ENCODE measurements around the gene TBC1D17. TPM values are rescaled to one million over a fixed set of nuclear protein-coding genes. Genes with fewer than 3 reads are reported as not detected.

TBC1D17 gene
- total RNA-seq, 1 donor from 2014 or later = 29.1 TPM

DNA sequence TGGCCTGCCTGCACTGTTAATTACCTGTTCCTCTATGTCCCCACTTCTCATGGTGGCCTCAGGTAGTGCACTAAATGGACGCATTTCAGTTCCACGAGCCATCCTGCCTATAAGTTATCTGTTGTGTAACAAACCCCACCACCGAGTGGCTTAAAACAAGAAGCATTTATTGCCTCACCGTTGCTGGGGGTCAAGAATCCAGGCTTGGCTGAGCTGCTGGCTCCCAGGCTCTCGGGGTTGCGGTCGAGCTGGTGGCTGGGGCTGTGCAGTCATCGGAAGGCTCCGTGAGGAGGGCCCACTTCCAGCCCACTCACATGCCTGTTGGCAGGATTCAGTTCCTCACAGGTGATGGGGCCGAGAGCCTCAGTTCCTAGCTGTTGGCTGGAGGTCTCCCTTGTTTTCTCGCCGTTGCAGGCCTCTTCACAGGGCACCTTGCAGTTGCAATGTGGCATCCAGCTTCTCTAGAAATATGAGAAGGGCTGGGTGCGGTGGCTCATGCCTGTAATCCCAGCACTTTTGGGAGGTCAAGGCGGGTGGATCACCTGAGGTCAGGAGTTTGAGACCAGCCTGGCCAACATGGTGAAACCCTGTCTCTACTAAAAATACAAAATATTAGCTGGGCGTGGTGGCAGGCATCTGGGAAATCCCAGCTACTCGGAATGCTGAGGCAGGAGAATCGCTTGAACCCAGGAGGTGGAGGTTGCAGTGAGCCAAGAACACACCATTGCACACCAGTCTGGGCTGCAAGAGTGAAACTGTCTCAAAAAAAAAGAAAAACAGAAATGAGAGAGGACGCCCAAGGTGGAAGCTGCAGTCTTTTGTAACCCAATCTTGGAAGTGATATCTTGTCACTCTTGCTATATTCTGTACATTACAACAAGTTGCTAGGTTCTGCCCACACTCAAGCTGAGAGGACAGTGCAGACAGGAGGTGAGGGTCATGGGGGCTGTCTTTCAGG, 33.1 kb upstream of the TBC1D17 start:
- Histone ChIP-seq H4K20me1 (ENCODE audit: insufficient read depth, low read length) (peaks cover 12% of the 10 kb centered on the region), H3K4me2 (ENCODE audit: low read length) (no peak overlapping the region), H3K9ac (ENCODE audit: low read length) (no peak overlapping the region), H3K27ac (ENCODE audit: low read depth, low read length) (no peak overlapping the region), H3K36me3 (ENCODE audit: insufficient read depth, low read length) (peaks cover 4% of the 10 kb centered on the region), H3K27me3 (ENCODE audit: insufficient read depth, low read length) (no peaks in the 10 kb centered on the region), H2AFZ (ENCODE audit: low read depth, low read length) (no peak overlapping the region), H3K79me2 (ENCODE audit: insufficient read depth, low read length) (peaks cover 3% of the 10 kb centered on the region), H3K9me3 (ENCODE audit: insufficient read depth, low read depth, low read length) (no peaks in the 10 kb centered on the region), H3K4me3 (ENCODE audit: insufficient read depth, low read depth, low read length) (no peak overlapping the region), H3K4me1 (ENCODE audit: insufficient read depth, low read length) (peaks cover 11% of the 10 kb centered on the region)
- FAIRE-seq = no peak
- Mint-ChIP-seq H3K4me3 (ENCODE audit: unreplicated experiment) (no peak overlapping the region), H3K9me3 (ENCODE audit: unreplicated experiment) (peaks cover 10% of the 10 kb centered on the region), H3K4me1 (ENCODE audit: low read depth, unreplicated experiment) (peaks cover 15% of the 10 kb centered on the region), H3K36me3 (ENCODE audit: low read depth, unreplicated experiment) (peaks cover 19% of the 10 kb centered on the region), H3K27me3 (ENCODE audit: low read depth, unreplicated experiment) (no peaks in the 10 kb centered on the region), H3K27ac (ENCODE audit: unreplicated experiment) (no peak overlapping the region)
- DNase-seq (ENCODE audit: low read depth) = no peak
- TF ChIP-seq EZH2 (IDR thresholded peaks at IDR 0.05; ENCODE audit: insufficient read depth, low read length) = no peak
- TF ChIP-seq, protein P1, sequence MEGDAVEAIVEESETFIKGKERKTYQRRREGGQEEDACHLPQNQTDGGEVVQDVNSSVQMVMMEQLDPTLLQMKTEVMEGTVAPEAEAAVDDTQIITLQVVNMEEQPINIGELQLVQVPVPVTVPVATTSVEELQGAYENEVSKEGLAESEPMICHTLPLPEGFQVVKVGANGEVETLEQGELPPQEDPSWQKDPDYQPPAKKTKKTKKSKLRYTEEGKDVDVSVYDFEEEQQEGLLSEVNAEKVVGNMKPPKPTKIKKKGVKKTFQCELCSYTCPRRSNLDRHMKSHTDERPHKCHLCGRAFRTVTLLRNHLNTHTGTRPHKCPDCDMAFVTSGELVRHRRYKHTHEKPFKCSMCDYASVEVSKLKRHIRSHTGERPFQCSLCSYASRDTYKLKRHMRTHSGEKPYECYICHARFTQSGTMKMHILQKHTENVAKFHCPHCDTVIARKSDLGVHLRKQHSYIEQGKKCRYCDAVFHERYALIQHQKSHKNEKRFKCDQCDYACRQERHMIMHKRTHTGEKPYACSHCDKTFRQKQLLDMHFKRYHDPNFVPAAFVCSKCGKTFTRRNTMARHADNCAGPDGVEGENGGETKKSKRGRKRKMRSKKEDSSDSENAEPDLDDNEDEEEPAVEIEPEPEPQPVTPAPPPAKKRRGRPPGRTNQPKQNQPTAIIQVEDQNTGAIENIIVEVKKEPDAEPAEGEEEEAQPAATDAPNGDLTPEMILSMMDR (IDR thresholded peaks at IDR 0.05; ENCODE audit: insufficient read depth, low read depth, low read length) = no peak

DNA sequence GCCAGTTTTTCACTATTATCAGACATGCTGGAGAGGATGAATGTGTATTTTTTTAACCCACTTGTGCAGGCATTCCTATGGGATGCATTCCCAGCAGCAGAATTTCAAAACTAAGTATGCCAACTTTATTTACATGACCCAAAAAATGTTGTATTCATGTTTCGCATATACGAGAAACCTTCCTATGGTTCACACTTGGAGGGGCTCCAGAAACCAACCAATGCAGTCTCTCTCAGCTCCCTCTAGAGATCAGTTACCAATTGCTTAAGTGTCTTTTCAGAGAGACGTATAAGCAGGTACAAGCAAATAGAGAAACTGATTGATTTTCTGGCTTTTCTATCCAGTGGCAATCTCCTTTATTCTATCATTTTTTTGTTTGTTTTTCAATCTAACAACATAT, 32.1 kb upstream of the TBC1D17 start:
- Histone ChIP-seq H4K20me1 (ENCODE audit: insufficient read depth, low read length) (peaks cover 16% of the 10 kb centered on the region), H3K4me2 (ENCODE audit: low read length) (no peak overlapping the region), H3K27me3 (ENCODE audit: insufficient read depth, low read length) (no peaks in the 10 kb centered on the region), H3K79me2 (ENCODE audit: insufficient read depth, low read length) (peaks cover 9% of the 10 kb centered on the region), H3K9me3 (ENCODE audit: insufficient read depth, low read depth, low read length) (no peaks in the 10 kb centered on the region), H3K36me3 (ENCODE audit: insufficient read depth, low read length) (no peaks in the 10 kb centered on the region), H3K9ac (ENCODE audit: low read length) (no peak overlapping the region), H3K27ac (ENCODE audit: low read depth, low read length) (no peak overlapping the region), H2AFZ (ENCODE audit: low read depth, low read length) (no peak overlapping the region), H3K4me3 (ENCODE audit: insufficient read depth, low read depth, low read length) (no peak overlapping the region), H3K4me1 (ENCODE audit: insufficient read depth, low read length) (peaks cover 11% of the 10 kb centered on the region)
- Mint-ChIP-seq H3K36me3 (ENCODE audit: low read depth, unreplicated experiment) (peaks cover 19% of the 10 kb centered on the region), H3K4me1 (ENCODE audit: low read depth, unreplicated experiment) (peaks cover 18% of the 10 kb centered on the region), H3K4me3 (ENCODE audit: unreplicated experiment) (no peak overlapping the region), H3K27me3 (ENCODE audit: low read depth, unreplicated experiment) (no peaks in the 10 kb centered on the region), H3K27ac (ENCODE audit: unreplicated experiment) (no peak overlapping the region), H3K9me3 (ENCODE audit: unreplicated experiment) (peaks cover 10% of the 10 kb centered on the region)
- TF ChIP-seq EZH2 (IDR thresholded peaks at IDR 0.05; ENCODE audit: insufficient read depth, low read length) = no peak
- TF ChIP-seq, protein P1 (IDR thresholded peaks at IDR 0.05; ENCODE audit: insufficient read depth, low read depth, low read length) = no peak
- no peak for DNase-seq (ENCODE audit: low read depth)
- no peak for FAIRE-seq

DNA sequence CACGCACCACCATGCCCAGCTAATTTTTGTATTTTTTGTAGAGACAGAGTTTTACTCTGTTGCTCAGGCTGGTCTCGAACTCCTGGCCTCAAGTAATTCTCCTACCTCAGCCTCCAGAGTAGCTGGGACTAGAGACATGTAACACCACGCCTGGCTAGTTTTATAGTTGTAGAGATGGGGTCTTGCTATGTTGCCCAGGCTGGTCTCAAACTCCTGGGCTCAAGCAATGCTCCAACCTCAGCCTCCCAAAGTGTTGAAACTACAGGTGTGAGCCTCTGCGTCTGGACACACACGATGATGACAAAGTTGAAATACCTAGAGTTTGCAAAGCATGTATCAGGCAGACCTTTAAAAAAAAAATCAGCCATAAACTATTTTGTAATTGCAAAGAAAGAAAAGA, 31.1 kb upstream of the TBC1D17 start:
- FAIRE-seq (no peak), DNase-seq (ENCODE audit: low read depth) (no peak)
- no peak for TF ChIP-seq EZH2 (IDR thresholded peaks at IDR 0.05; ENCODE audit: insufficient read depth, low read length)
- TF ChIP-seq, protein P1 (IDR thresholded peaks at IDR 0.05; ENCODE audit: insufficient read depth, low read depth, low read length) = no peak
- Histone ChIP-seq H3K4me3 (ENCODE audit: insufficient read depth, low read depth, low read length) (no peak overlapping the region), H3K9ac (ENCODE audit: low read length) (no peak overlapping the region), H3K27ac (ENCODE audit: low read depth, low read length) (no peak overlapping the region), H3K4me2 (ENCODE audit: low read length) (no peak overlapping the region), H2AFZ (ENCODE audit: low read depth, low read length) (no peak overlapping the region), H4K20me1 (ENCODE audit: insufficient read depth, low read length) (peaks cover 16% of the 10 kb centered on the region), H3K27me3 (ENCODE audit: insufficient read depth, low read length) (no peaks in the 10 kb centered on the region), H3K9me3 (ENCODE audit: insufficient read depth, low read depth, low read length) (no peaks in the 10 kb centered on the region), H3K4me1 (ENCODE audit: insufficient read depth, low read length) (peaks cover 11% of the 10 kb centered on the region), H3K79me2 (ENCODE audit: insufficient read depth, low read length) (peaks cover 9% of the 10 kb centered on the region), H3K36me3 (ENCODE audit: insufficient read depth, low read length) (no peaks in the 10 kb centered on the region)
- Mint-ChIP-seq H3K4me3 (ENCODE audit: unreplicated experiment) (no peak overlapping the region), H3K36me3 (ENCODE audit: low read depth, unreplicated experiment) (peaks cover 15% of the 10 kb centered on the region), H3K27me3 (ENCODE audit: low read depth, unreplicated experiment) (no peaks in the 10 kb centered on the region), H3K9me3 (ENCODE audit: unreplicated experiment) (peaks cover 10% of the 10 kb centered on the region), H3K4me1 (ENCODE audit: low read depth, unreplicated experiment) (peaks cover 14% of the 10 kb centered on the region), H3K27ac (ENCODE audit: unreplicated experiment) (no peak overlapping the region)
